Measurements from ENCODE around the gene GGT7. TPM values are rescaled to one million over a fixed set of nuclear protein-coding genes. Genes with fewer than 3 reads are reported as not detected.

Gene GGT7
- total and polyA plus RNA-seq, 2 of the 4 experiments (the other 2 are of a cell fraction) = 3.4 to 25.9 TPM

DNA sequence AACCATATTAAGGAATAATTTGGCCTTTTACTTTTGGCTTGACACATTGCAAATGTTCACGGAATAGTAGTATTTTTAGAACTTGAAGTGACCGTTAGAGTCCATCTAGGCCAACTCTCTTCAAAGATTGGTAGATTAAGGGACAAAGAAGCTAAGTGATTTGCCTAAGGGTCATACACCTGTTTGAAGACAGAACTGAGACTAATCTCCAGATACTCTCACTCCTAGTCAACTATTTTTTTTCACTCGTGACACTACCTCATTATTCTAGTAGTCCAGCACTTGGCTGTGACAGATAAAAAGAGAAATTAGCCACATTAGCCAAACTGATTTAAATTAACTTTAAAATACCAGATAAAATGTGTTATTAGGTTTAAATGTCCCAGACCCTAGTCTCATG, 14.4 kb upstream of the GGT7 start:
- no TSS peak for BruUV-seq (replicated peaks)

More for the DNA sequence above, 14.4 kb upstream of the GGT7 start:
- Histone ChIP-seq H3K14ac (replicated peaks; ENCODE audit: low read depth, low read length) (no peak overlapping the region), H2BK20ac (ENCODE audit: low read depth, low read length) (no peak overlapping the region), H3K9me3 (ENCODE audit: control insufficient read depth, insufficient read depth, low read length) (no peaks in the 10 kb centered on the region), H4K20me1 (ENCODE audit: insufficient read depth, low read length) (no peaks in the 10 kb centered on the region), H2AK5ac (ENCODE audit: low read depth, low read length) (no peak overlapping the region), H3K18ac (ENCODE audit: low read depth, low read length) (no peak overlapping the region), H3K56ac (ENCODE audit: extremely low read depth, insufficient read depth, low read length) (no peak overlapping the region), H3K4me1 (ENCODE audit: control insufficient read depth, insufficient read depth, low read length) (peaks cover 7% of the 10 kb centered on the region; the same call in 1 of the 2 replicates), H3K23ac (ENCODE audit: low read depth, low read length) (no peak overlapping the region), H2BK120ac (ENCODE audit: low read depth, low read length) (no peak overlapping the region), H3K9me1 (ENCODE audit: insufficient read depth, low read length) (no peaks in the 10 kb centered on the region; the same call in 1 of the 2 replicates), H3K79me1 (ENCODE audit: low read depth in 1 of 2, low read length in 2 of 2) (peaks cover 12 to 13% of the 10 kb centered on the region in 2 experiments; a peak in 3 of 4 replicates), H4K5ac (ENCODE audit: low read depth, low read length) (no peak overlapping the region), H2BK15ac (ENCODE audit: low read depth, low read length) (no peak overlapping the region), H4K8ac (ENCODE audit: low read depth in 2 of 2, low read length in 2 of 2) (no peak overlapping the region), H3K4ac (ENCODE audit: low read depth, low read length) (no peak overlapping the region), H3K36me3 (ENCODE audit: control insufficient read depth, insufficient read depth, low read length) (peaks cover 8% of the 10 kb centered on the region), H3K27ac (ENCODE audit: insufficient read depth, low read length) (no peak overlapping the region), H3K4me3 (ENCODE audit: insufficient read depth, low read depth, low read length) (no peak overlapping the region), H4K91ac (ENCODE audit: insufficient read depth, low read depth, low read length) (no peak overlapping the region), H2BK5ac (ENCODE audit: low read depth, low read length, poor library complexity, severe bottlenecking) (no peak overlapping the region), H3K27me3 (ENCODE audit: control insufficient read depth, insufficient read depth, low read length) (no peaks in the 10 kb centered on the region), H2AK9ac (replicated peaks; ENCODE audit: low read depth, low read length, poor library complexity) (no peak overlapping the region), H3K4me2 (ENCODE audit: low read depth, low read length) (no peak overlapping the region), H3K9ac (ENCODE audit: low read depth, low read length) (no peak overlapping the region), H2AFZ (replicated peaks; ENCODE audit: low read length, poor library complexity) (no peak overlapping the region)
- no peak for TF ChIP-seq MAFK (IDR thresholded peaks at IDR 0.05; ENCODE audit: low read depth, low read length)
- TF ChIP-seq, protein P1, sequence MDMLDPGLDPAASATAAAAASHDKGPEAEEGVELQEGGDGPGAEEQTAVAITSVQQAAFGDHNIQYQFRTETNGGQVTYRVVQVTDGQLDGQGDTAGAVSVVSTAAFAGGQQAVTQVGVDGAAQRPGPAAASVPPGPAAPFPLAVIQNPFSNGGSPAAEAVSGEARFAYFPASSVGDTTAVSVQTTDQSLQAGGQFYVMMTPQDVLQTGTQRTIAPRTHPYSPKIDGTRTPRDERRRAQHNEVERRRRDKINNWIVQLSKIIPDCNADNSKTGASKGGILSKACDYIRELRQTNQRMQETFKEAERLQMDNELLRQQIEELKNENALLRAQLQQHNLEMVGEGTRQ (IDR thresholded peaks at IDR 0.05; ENCODE audit: low read depth, low read length) = no peak
- no peak for DNase-seq
- no CpG with 5 or more reads among the region's 3 CpGs for WGBS, 2 experiments (ENCODE audit: extremely low coverage in 2 of 2, insufficient read length in 1 of 2)
- intact Hi-C loops (cut with micrococcal nuclease) (no loop called here), dilution Hi-C loops (cut with HindIII; ENCODE audit: low sequenced_read_pairs, unreplicated experiment) (no loop called here), in situ Hi-C loops (cut with MboI; ENCODE audit: low sequenced_read_pairs) (no loop called here)
- ATAC-seq (ENCODE audit: low read depth) = no peak
- POLR2A ChIA-PET (ENCODE audit: unreplicated experiment) = no interaction called here
- CTCF ChIA-PET = interaction anchor here (1.4 kb wide), 1 partner anchor 11 kb away, joined by 5 read pairs; the partner anchor contains the start of gene ACSS2
